ENCODE measurements around the gene THAP9.

GRCh38 chr4:82906469-82906868 lies 5.9 kb downstream of the THAP9 start:
- TF ChIP-seq POLR2A (IDR thresholded peaks at IDR 0.05): no peak
- TF ChIP-seq, protein P1, sequence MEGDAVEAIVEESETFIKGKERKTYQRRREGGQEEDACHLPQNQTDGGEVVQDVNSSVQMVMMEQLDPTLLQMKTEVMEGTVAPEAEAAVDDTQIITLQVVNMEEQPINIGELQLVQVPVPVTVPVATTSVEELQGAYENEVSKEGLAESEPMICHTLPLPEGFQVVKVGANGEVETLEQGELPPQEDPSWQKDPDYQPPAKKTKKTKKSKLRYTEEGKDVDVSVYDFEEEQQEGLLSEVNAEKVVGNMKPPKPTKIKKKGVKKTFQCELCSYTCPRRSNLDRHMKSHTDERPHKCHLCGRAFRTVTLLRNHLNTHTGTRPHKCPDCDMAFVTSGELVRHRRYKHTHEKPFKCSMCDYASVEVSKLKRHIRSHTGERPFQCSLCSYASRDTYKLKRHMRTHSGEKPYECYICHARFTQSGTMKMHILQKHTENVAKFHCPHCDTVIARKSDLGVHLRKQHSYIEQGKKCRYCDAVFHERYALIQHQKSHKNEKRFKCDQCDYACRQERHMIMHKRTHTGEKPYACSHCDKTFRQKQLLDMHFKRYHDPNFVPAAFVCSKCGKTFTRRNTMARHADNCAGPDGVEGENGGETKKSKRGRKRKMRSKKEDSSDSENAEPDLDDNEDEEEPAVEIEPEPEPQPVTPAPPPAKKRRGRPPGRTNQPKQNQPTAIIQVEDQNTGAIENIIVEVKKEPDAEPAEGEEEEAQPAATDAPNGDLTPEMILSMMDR (IDR thresholded peaks at IDR 0.05): no peak
